Trophoblast cell (in vitro differentiated cells and primary cell): ENCODE data around the gene BICC1.

Experiments used
- DNase-seq, 2 donors: peaks; one replicate each; pipeline ENCODE4 v3.0.0-alpha.2; 2016
- H2AFZ ChIP-seq: 2 replicates; pipeline ENCODE4 v1.6.1; 2013; ENCODE audit warnings: low read length, moderate library complexity, mild to moderate bottlenecking; ENCODE audit not compliant: insufficient read depth, poor library complexity
- H2AK5ac ChIP-seq: 2 replicates; pipeline ENCODE4 v1.6.1; 2013; ENCODE audit warnings: mild to moderate bottlenecking, low read length
- H2BK120ac ChIP-seq: 2 replicates; pipeline ENCODE4 v1.6.1; 2013; ENCODE audit warnings: low read length, mild to moderate bottlenecking, moderate library complexity; ENCODE audit not compliant: insufficient read depth, poor library complexity
- H2BK12ac ChIP-seq: 2 replicates; pipeline ENCODE4 v1.6.1; 2013; ENCODE audit warnings: mild to moderate bottlenecking, low read length, moderate library complexity
- H2BK5ac ChIP-seq: 2 replicates; pipeline ENCODE4 v1.6.1; 2013; ENCODE audit warnings: low read length, low read depth, moderate library complexity, mild to moderate bottlenecking; ENCODE audit not compliant: poor library complexity
- H3K14ac ChIP-seq: 2 replicates; pipeline ENCODE4 v1.6.1; 2013; ENCODE audit warnings: mild to moderate bottlenecking, low read length
- H3K18ac ChIP-seq: 2 replicates; pipeline ENCODE4 v1.6.1; 2013; ENCODE audit warnings: mild to moderate bottlenecking, low read length
- H3K23ac ChIP-seq: 2 replicates; pipeline ENCODE4 v1.6.1; 2013; ENCODE audit warnings: low read length
- H3K27ac ChIP-seq: 2 replicates; pipeline ENCODE4 v1.5.1; 2013; ENCODE audit warnings: low read depth, mild to moderate bottlenecking, inconsistent platforms, low read length, moderate library complexity
- H3K27me3 ChIP-seq: 2 replicates; pipeline ENCODE4 v1.6.1; 2013; ENCODE audit warnings: inconsistent platforms, mild to moderate bottlenecking, low read length, moderate library complexity; ENCODE audit not compliant: insufficient read depth
- H3K36me3 ChIP-seq, 2 experiments: 1 replicate in 1 of 2; 2 replicates in 1 of 2; pipeline ENCODE4 v1.6.1; 2013; ENCODE audit warnings: low read length in 2 of 2, mild to moderate bottlenecking in 2 of 2, moderate library complexity in 1 of 2; ENCODE audit not compliant: insufficient read depth in 2 of 2, control insufficient read depth in 1 of 2
- H3K4ac ChIP-seq: 2 replicates; pipeline ENCODE4 v1.6.1; 2013; ENCODE audit warnings: low read depth, mild to moderate bottlenecking, low read length, moderate library complexity
- H3K4me1 ChIP-seq, 2 experiments: 1 replicate in 1 of 2; 2 replicates in 1 of 2; pipeline ENCODE4 v1.6.1; 2013; ENCODE audit warnings: low read length in 2 of 2, mild to moderate bottlenecking in 2 of 2, moderate library complexity in 1 of 2; ENCODE audit not compliant: insufficient read depth in 2 of 2, control insufficient read depth in 1 of 2
- H3K4me2 ChIP-seq: 2 replicates; pipeline ENCODE4 v1.6.1; 2013; ENCODE audit warnings: inconsistent platforms, mild to moderate bottlenecking, low read length, moderate library complexity
- H3K4me3 ChIP-seq: 2 replicates; pipeline ENCODE4 v1.5.1; 2013; ENCODE audit warnings: mild to moderate bottlenecking, low read depth, low read length, inconsistent platforms
- H3K79me1 ChIP-seq: one replicate; pipeline ENCODE4 v1.6.1; 2013; ENCODE audit warnings: low read length
- H3K79me2 ChIP-seq: 2 replicates; pipeline ENCODE4 v1.6.1; 2013; ENCODE audit warnings: low read length, mild to moderate bottlenecking; ENCODE audit not compliant: control insufficient read depth, insufficient read depth, poor library complexity
- H3K9ac ChIP-seq: 2 replicates; pipeline ENCODE4 v1.6.1; 2013; ENCODE audit warnings: mild to moderate bottlenecking, low read length
- H3K9me3 ChIP-seq: 2 replicates; pipeline ENCODE4 v1.6.1; 2013; ENCODE audit warnings: low read depth, mild to moderate bottlenecking, control low read depth, inconsistent platforms, low read length; ENCODE audit not compliant: insufficient read depth
- H4K12ac ChIP-seq: 2 replicates; pipeline ENCODE4 v1.6.1; 2013; ENCODE audit warnings: low read depth, mild to moderate bottlenecking, low read length, moderate library complexity
- H4K8ac ChIP-seq: 2 replicates; pipeline ENCODE4 v1.6.1; 2013; ENCODE audit warnings: low read depth, mild to moderate bottlenecking, low read length, moderate library complexity
- H4K91ac ChIP-seq: one replicate; pipeline ENCODE4 v1.6.1; 2013; ENCODE audit warnings: low read depth, mild to moderate bottlenecking, low read length, moderate library complexity
- WGBS: extraction: QIAGEN DNeasy Blood & Tissue Kit; methylation state at CpG from one replicate; pipeline ENCODE4 v1.1.7; 2013; ENCODE audit warnings: missing lambda C conversion rate; ENCODE audit not compliant: insufficient read length, insufficient coverage; ENCODE audit errors: extremely low coverage; 5-methylcytosine and 5-hydroxymethylcytosine counted together

BICC1 gene

GRCh38 chr10:58647376-58648112, 134.9 kb downstream of the BICC1 start:
- no peak overlapping the region for H4K12ac ChIP-seq
- H4K91ac ChIP-seq, result no peak overlapping the region
- H3K27me3 ChIP-seq, result no peaks in the 10 kb centered on the region
- no peak overlapping the region for H2BK120ac ChIP-seq
- no peak overlapping the region for H3K4me2 ChIP-seq
- H3K14ac ChIP-seq, result no peak overlapping the region
- peaks cover 0 to 7% of the 10 kb centered on the region in 2 experiments for H3K4me1 ChIP-seq
- H2AK5ac ChIP-seq, result no peak overlapping the region
- no peak overlapping the region for H3K4ac ChIP-seq
- no peaks in the 10 kb centered on the region for H3K79me2 ChIP-seq
- no peak overlapping the region for H3K18ac ChIP-seq
- H2BK12ac ChIP-seq, result no peak overlapping the region
- H4K8ac ChIP-seq, result no peak overlapping the region
- DNase-seq, result peak in 1 of 2 donors; percentile 71
- no peak overlapping the region for H3K9ac ChIP-seq
- WGBS, result no CpG with 5 or more reads among the region's 4 CpGs
- no peaks in the 10 kb centered on the region for H3K9me3 ChIP-seq
- no peak overlapping the region for H2BK5ac ChIP-seq
- H3K23ac ChIP-seq, result no peak overlapping the region
- H3K27ac ChIP-seq, result no peak overlapping the region
- H2AFZ ChIP-seq, result no peak overlapping the region
- no peaks in the 10 kb centered on the region for H3K79me1 ChIP-seq
- H3K4me3 ChIP-seq, result no peak overlapping the region
- H3K36me3 ChIP-seq, result no peaks in the 10 kb centered on the region

- no peak overlapping the region for H4K12ac ChIP-seq
- H2AFZ ChIP-seq, result no peak overlapping the region
- H3K79me2 ChIP-seq, result no peaks in the 10 kb centered on the region
- H3K4me2 ChIP-seq, result no peak overlapping the region
- H2BK120ac ChIP-seq, result no peak overlapping the region
- no peaks in the 10 kb centered on the region for H3K79me1 ChIP-seq
- H3K4me1 ChIP-seq, result peaks cover 0 to 7% of the 10 kb centered on the region in 2 experiments
- H2AK5ac ChIP-seq, result no peak overlapping the region
- no peak overlapping the region for H3K23ac ChIP-seq
- H3K14ac ChIP-seq, result no peak overlapping the region
- no peak overlapping the region for H3K9ac ChIP-seq
- no peaks in the 10 kb centered on the region for H3K27me3 ChIP-seq
- H2BK5ac ChIP-seq, result no peak overlapping the region
- H3K4me3 ChIP-seq, result no peak overlapping the region
- no peaks in the 10 kb centered on the region for H3K9me3 ChIP-seq
- H2BK12ac ChIP-seq, result no peak overlapping the region
- H4K91ac ChIP-seq, result no peak overlapping the region
- no peak overlapping the region for H3K18ac ChIP-seq
- no CpG with 5 or more reads among the region's 3 CpGs for WGBS
- no peak overlapping the region for H3K4ac ChIP-seq
- H3K27ac ChIP-seq, result no peak overlapping the region
- H3K36me3 ChIP-seq, result no peaks in the 10 kb centered on the region
- DNase-seq, result no peak
- H4K8ac ChIP-seq, result no peak overlapping the region
Measured at GRCh38 chr10:58648131-58648530, 135.5 kb downstream of the BICC1 start.

GRCh38 chr10:58651040-58651439, 138.4 kb downstream of the BICC1 start:
- Histone ChIP-seq H4K91ac (no peak overlapping the region), H3K27ac (no peak overlapping the region), H4K8ac (no peak overlapping the region), H3K27me3 (no peaks in the 10 kb centered on the region), H3K4me2 (no peak overlapping the region), H3K36me3 (no peaks in the 10 kb centered on the region), H3K9me3 (no peaks in the 10 kb centered on the region), H2BK12ac (no peak overlapping the region), H2AFZ (no peak overlapping the region), H3K79me2 (no peaks in the 10 kb centered on the region), H3K4me3 (no peak overlapping the region), H2AK5ac (no peak overlapping the region), H3K18ac (no peak overlapping the region), H3K9ac (no peak overlapping the region), H2BK120ac (no peak overlapping the region), H3K14ac (no peak overlapping the region), H2BK5ac (no peak overlapping the region), H3K4ac (no peak overlapping the region), H4K12ac (no peak overlapping the region), H3K23ac (no peak overlapping the region), H3K4me1 (peaks cover 0 to 7% of the 10 kb centered on the region in 2 experiments), H3K79me1 (no peaks in the 10 kb centered on the region)
- no CpG with 5 or more reads among the region's 5 CpGs for WGBS
- no peak for DNase-seq

GRCh38 chr10:58651742-58652141, 139.1 kb downstream of the BICC1 start:
- no peak overlapping the region for H2BK120ac ChIP-seq
- no peaks in the 10 kb centered on the region for H3K9me3 ChIP-seq
- DNase-seq, result no peak
- no peak overlapping the region for H3K4me3 ChIP-seq
- no peak overlapping the region for H3K14ac ChIP-seq
- no peak overlapping the region for H2AK5ac ChIP-seq
- H3K79me2 ChIP-seq, result no peaks in the 10 kb centered on the region
- H4K8ac ChIP-seq, result no peak overlapping the region
- no peak overlapping the region for H3K18ac ChIP-seq
- no peak overlapping the region for H3K4ac ChIP-seq
- H2BK12ac ChIP-seq, result no peak overlapping the region
- H3K9ac ChIP-seq, result no peak overlapping the region
- H3K27ac ChIP-seq, result no peak overlapping the region
- no peak overlapping the region for H2AFZ ChIP-seq
- H3K4me2 ChIP-seq, result no peak overlapping the region
- WGBS, result no CpG with 5 or more reads among the region's 1 CpG
- no peak overlapping the region for H4K91ac ChIP-seq
- no peak overlapping the region for H2BK5ac ChIP-seq
- peaks cover 0 to 7% of the 10 kb centered on the region in 2 experiments for H3K4me1 ChIP-seq
- H3K27me3 ChIP-seq, result no peaks in the 10 kb centered on the region
- no peak overlapping the region for H3K23ac ChIP-seq
- no peak overlapping the region for H4K12ac ChIP-seq
- H3K79me1 ChIP-seq, result no peaks in the 10 kb centered on the region
- H3K36me3 ChIP-seq, result no peaks in the 10 kb centered on the region
